GM12892 (cell line): ENCODE data around the gene TMEM178B.

Source experiments
- POLR2A ChIP-seq: IDR thresholded peaks from 2 replicates; pipeline ENCODE4 v1.6.1; 2011; ENCODE audit warnings: low read depth, low read length, control low read depth
- POLR2AphosphoS5 ChIP-seq: IDR thresholded peaks from 2 replicates; pipeline ENCODE4 v1.6.1; 2011; ENCODE audit warnings: low read depth, low read length, control low read depth
- TAF1 ChIP-seq: IDR thresholded peaks from 2 replicates; pipeline ENCODE4 v1.6.1; 2011; ENCODE audit warnings: low read depth, mild to moderate bottlenecking, control low read depth, low read length, borderline replicate concordance

DNA sequence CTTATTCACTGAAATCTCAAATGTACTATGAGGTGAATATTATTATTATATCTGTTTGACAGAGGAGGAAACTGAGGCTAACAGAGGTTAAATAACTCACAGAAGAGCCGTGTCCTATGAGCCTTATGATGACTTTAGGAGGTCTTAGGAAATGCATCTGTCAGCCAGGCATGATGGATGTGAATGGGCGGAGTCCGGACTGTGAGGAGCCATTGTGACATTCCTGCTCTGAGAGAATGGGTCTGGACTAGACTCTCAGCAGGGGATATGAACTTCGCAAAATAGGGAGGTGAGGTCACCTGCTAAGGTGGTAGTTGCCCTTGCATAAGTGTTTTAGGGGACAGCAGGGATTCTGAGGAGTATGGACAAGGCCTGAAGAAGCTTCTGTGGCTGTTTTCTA lies 153.6 kb downstream of the TMEM178B start:
- no peak for TF ChIP-seq POLR2AphosphoS5
- TF ChIP-seq POLR2A: no peak
- no peak for TF ChIP-seq TAF1
